Activated CD8-positive, alpha-beta T cell treated with anti-CD3 and anti-CD28 coated beads for 36 hours (primary cell): ENCODE data around the gene MRPL19. TPM values are rescaled to one million over a fixed set of nuclear protein-coding genes. Genes with fewer than 3 reads are reported as not detected.

ENCODE experiments used
- ATAC-seq: fragments of 200-7000 bp; cut with Tn5 transposase; one replicate; pipeline ENCODE4 v1.10.0; 2021; ENCODE audit warnings: mild to moderate bottlenecking, moderate library complexity
- CTCF ChIA-PET: fragments of 350-600 bp; sonication (Branson Sonifier 250); formaldehyde crosslinking; loops from one replicate; lab custom pipeline; 2021; ENCODE audit warnings: antibody characterized with exemption; lab: Charles Lee
- POLR2A ChIA-PET: fragments of 350-600 bp; sonication (Branson Sonifier 250); formaldehyde crosslinking; loops from one replicate; lab custom pipeline; 2021; ENCODE audit warnings: antibody characterized with exemption; lab: Charles Lee
- DNase-seq: peaks from one replicate; pipeline ENCODE4 v3.0.0-alpha.2; 2020
- H3K27ac Mint-ChIP-seq: one replicate; pipeline ENCODE4 v1.8.0; 2021; ENCODE audit warnings: mild to moderate bottlenecking, mixed read lengths
- H3K27me3 Mint-ChIP-seq: one replicate; pipeline ENCODE4 v1.8.0; 2021; ENCODE audit warnings: mixed read lengths
- H3K36me3 Mint-ChIP-seq: one replicate; pipeline ENCODE4 v1.8.0; 2021; ENCODE audit warnings: low read depth, mixed read lengths
- H3K4me1 Mint-ChIP-seq: one replicate; pipeline ENCODE4 v1.8.0; 2021; ENCODE audit warnings: low read depth, mixed read lengths
- H3K4me3 Mint-ChIP-seq: one replicate; pipeline ENCODE4 v1.8.0; 2021; ENCODE audit warnings: mild to moderate bottlenecking, moderate library complexity, mixed read lengths
- H3K9me3 Mint-ChIP-seq: one replicate; pipeline ENCODE4 v1.8.0; 2021; ENCODE audit warnings: mixed read lengths
- CTCF ChIP-seq: fragments of 200-600 bp; IDR thresholded peaks from one replicate; pipeline ENCODE4 v1.8.0; 2022; ENCODE audit warnings: antibody characterized with exemption, mild to moderate bottlenecking
- intact Hi-C: fragments of 100-400 bp; cut with micrococcal nuclease; formaldehyde crosslinking; loops from one replicate; pipeline ENCODE4 v1.10.0; 2022
- total RNA-seq, 2 experiments: library from RNA; stranded (reverse); gene quantifications; one replicate each; pipeline ENCODE4 v1.2.3, GENCODE V29; 2021

MRPL19 gene
- total RNA-seq, 2 experiments from 2014 or later = 64.3 to 75.4 TPM

GRCh38 chr2:75605770-75606529, 40.6 kb upstream of the MRPL19 start:
- ChIA-PET POLR2A (interaction anchor here (0.6 kb wide), 1 partner anchor 639 kb away, joined by 4 read pairs; no protein-coding TSS in a partner anchor), CTCF (interaction anchor here (1.0 to 1.1 kb wide), 2 partner anchors 10 to 46 kb away, joined by 3 to 4 read pairs; no protein-coding TSS in a partner anchor)
- intact Hi-C loops = loop anchor here (10.0 kb wide), 1 partner anchor 691 kb away; no protein-coding TSS in a partner anchor
- Mint-ChIP-seq H3K36me3 (no peaks in the 10 kb centered on the region), H3K9me3 (no peaks in the 10 kb centered on the region), H3K4me1 (peaks cover 3% of the 10 kb centered on the region), H3K27ac (no peak overlapping the region), H3K27me3 (peaks cover 45% of the 10 kb centered on the region), H3K4me3 (no peak overlapping the region)
- ATAC-seq = no peak
- no peak for TF ChIP-seq CTCF
- no peak for DNase-seq

- Mint-ChIP-seq H3K9me3 (no peaks in the 10 kb centered on the region), H3K27me3 (peaks cover 48% of the 10 kb centered on the region), H3K27ac (no peak overlapping the region), H3K4me1 (peaks cover 3% of the 10 kb centered on the region), H3K36me3 (no peaks in the 10 kb centered on the region), H3K4me3 (no peak overlapping the region)
- DNase-seq = no peak
- no peak for TF ChIP-seq CTCF
- ATAC-seq = no peak
- CTCF ChIA-PET = interaction anchor here (1.0 to 1.1 kb wide), 2 partner anchors 11 to 47 kb away, joined by 3 to 4 read pairs; no protein-coding TSS in a partner anchor
- POLR2A ChIA-PET = interaction anchor here (0.6 kb wide), 1 partner anchor 640 kb away, joined by 4 read pairs; no protein-coding TSS in a partner anchor
- intact Hi-C loops = loop anchor here (10.0 kb wide), 1 partner anchor 692 kb away; no protein-coding TSS in a partner anchor
Observed at GRCh38 chr2:75606761-75607399, 39.7 kb upstream of the MRPL19 start.

- H3K9me3 Mint-ChIP-seq = no peaks in the 10 kb centered on the region
- intact Hi-C loops = loop anchor here (10.0 kb wide), 1 partner anchor 693 kb away; no protein-coding TSS in a partner anchor
- H3K36me3 Mint-ChIP-seq = no peaks in the 10 kb centered on the region
- ATAC-seq = no peak
- peaks cover 53% of the 10 kb centered on the region for H3K27me3 Mint-ChIP-seq
- no peak for DNase-seq
- peaks cover 3% of the 10 kb centered on the region for H3K4me1 Mint-ChIP-seq
- no peak for TF ChIP-seq CTCF
- no peak overlapping the region for H3K4me3 Mint-ChIP-seq
- ChIA-PET CTCF (interaction anchor here (0.9 to 3.4 kb wide), 4 partner anchors 17 to 578 kb away, joined by 3 to 45 read pairs (median 3); no protein-coding TSS in a partner anchor), POLR2A (no interaction called here)
- no peak overlapping the region for H3K27ac Mint-ChIP-seq
Observed at GRCh38 chr2:75607400-75607798, 39.2 kb upstream of the MRPL19 start.

GRCh38 chr2:75607988-75608683, 38.4 kb upstream of the MRPL19 start:
- H3K9me3 Mint-ChIP-seq = no peaks in the 10 kb centered on the region
- ChIA-PET POLR2A (no interaction called here), CTCF (interaction anchor here (0.6 to 3.4 kb wide), 45 partner anchors 8 to 689 kb away, joined by 3 to 45 read pairs (median 4); no protein-coding TSS in a partner anchor)
- H3K4me3 Mint-ChIP-seq = no peak overlapping the region
- H3K4me1 Mint-ChIP-seq = peaks cover 3% of the 10 kb centered on the region
- no peaks in the 10 kb centered on the region for H3K36me3 Mint-ChIP-seq
- intact Hi-C loops = loop anchor here (2.0 to 10.0 kb wide), 2 partner anchors 143 to 693 kb away; no protein-coding TSS in a partner anchor
- no peak for ATAC-seq
- peaks cover 57% of the 10 kb centered on the region for H3K27me3 Mint-ChIP-seq
- TF ChIP-seq CTCF = no peak
- no peak for DNase-seq
- no peak overlapping the region for H3K27ac Mint-ChIP-seq
